HG03108 (cell line): Measurements from ENCODE around the gene FGGY.
"Not testable (repeated sequence)": the region's sequence is repeated elsewhere in the genome, so short reads cannot be mapped to it uniquely, and the experiment has no call there.

ENCODE experiments used
- ATAC-seq: cut with Tn5 transposase; IDR thresholded peaks from one replicate; pipeline ENCODE4 v1.9.1; 2021; ENCODE audit warnings: moderate library complexity; ENCODE audit not compliant: unreplicated experiment

Gene FGGY

DNA sequence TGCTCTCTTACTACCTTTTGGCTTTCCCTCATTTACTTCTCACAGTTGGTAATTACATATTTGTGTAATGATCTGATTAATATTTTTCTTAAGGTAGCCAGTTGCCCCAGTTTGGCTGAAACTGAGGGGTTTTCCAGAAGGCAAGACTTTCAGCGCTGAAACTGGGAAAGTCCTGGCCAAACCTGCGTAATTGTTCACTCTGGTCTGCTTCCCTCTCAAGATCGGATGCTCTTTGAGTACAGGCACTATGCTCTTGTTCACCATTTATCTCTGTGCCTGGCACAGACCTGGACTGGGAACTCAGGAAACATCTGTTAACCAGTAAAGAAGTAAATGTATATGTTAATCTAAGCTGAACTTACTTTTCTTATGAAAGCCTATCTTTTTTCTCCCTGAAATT is 308.3 kb downstream of the FGGY start:
- no peak for ATAC-seq

DNA sequence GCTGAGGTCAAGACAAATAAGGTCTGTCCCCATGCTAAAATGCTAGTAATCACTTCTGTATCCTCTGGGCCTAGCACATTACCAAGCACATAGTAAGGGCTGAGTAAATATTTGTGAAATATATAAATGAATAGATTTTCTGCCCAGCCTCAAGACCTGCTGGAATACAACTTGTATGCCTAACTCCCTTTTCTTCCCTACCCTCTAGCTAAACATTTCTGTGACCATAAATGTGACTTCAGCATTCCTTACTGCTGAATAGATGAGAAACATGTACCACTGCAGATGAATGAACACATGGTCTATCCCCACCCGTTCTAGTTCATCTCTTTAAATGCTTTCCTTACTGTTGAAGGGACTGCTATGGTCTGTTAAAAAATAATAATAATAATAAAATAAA is 308.9 kb downstream of the FGGY start:
- no peak for ATAC-seq

DNA sequence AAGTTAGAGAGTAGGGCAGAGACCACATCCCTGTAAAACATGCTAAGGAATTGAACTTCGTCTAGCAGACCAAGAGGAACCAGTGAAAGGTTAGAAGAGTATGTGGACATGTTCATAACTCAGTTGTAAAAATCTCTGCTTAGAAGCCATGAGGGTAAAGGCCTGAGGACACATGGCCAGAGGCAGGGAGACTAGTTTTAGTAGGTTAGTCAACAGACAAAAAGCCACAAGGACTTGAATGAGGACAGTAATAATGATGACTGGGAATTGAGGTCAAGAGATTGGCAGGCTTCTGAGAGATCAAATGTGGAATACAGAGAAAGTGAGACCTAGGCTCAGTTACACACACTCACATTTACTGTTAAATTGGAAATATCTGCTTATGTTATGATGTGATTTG is 312.4 kb downstream of the FGGY start:
- ATAC-seq = no peak

DNA sequence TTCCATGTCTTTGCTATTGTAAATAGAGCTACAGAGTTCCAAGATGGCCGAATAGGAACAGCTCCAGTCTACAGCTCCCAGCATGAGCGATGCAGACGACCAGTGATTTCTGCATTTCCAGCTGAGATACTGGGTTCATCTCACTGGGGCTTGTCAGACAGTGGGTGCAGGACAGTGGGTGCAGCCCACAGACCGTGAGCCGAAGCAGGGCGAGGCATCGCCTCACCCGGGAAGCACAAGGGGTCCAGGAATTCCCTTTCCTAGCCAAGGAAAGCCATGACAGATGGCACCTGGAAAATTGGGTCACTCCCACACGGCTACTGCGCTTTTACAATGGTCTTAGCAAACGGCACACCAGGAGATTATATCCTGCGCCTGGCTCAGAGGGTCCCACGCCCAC is 313.6 kb downstream of the FGGY start:
- not testable (repeated sequence) for ATAC-seq

DNA sequence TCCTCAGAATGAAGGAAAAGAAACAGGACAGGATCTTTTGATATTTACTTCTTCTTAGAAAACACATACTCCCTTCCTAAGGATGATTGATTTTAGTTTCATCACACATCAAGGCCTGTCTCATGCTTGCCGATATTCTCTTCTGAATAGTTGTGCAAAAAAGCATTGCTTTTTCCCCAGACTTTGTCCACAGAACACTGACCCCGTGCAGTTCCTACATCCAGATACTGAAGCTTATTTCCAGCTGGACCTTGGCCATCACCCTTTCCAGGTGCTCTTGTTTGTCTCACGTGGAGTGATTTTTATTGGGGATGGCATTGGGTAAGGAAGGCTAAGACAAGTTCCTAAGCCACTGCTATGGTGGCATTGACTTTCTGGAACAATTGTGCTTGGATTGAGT is 320.5 kb downstream of the FGGY start:
- ATAC-seq = no peak

DNA sequence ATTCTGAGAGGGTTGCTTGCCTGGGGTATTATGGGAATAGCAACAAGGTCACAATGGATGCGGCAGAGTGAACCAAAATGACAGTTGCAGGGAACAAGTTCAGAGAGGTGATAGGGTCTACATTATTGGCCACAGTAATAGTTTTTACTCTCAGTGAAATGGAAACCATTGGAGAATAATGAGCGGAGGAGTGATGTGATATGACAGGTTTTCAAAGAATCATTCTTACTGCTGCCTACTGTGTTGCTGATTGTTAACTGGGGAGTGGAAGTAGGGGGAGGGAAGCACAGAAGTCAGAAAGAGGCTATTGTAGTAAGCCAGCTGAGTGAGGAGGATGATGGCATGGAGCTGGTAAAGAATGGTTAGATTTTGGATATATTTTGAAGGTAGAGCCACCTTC is 322.7 kb downstream of the FGGY start:
- no peak for ATAC-seq

DNA sequence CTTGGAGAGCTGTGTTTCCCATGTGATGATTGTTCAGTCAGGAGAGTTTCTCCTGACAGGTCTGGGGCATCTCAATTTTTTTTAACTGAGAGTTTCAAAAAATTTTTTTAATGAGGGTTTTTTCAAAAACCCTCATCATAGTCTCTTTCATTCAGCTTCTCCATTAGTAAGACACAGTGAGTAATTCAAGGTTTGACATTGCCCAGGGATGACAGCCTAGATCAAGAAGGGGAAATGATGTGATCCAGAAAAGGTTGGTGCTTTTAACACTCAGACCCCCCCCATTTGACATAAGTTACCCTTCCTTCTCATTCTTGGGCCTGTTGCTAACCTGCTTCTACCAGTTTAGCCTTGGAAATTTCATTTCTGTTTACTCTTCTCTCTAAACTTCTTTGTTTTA is 328.5 kb downstream of the FGGY start:
- no peak for ATAC-seq

DNA sequence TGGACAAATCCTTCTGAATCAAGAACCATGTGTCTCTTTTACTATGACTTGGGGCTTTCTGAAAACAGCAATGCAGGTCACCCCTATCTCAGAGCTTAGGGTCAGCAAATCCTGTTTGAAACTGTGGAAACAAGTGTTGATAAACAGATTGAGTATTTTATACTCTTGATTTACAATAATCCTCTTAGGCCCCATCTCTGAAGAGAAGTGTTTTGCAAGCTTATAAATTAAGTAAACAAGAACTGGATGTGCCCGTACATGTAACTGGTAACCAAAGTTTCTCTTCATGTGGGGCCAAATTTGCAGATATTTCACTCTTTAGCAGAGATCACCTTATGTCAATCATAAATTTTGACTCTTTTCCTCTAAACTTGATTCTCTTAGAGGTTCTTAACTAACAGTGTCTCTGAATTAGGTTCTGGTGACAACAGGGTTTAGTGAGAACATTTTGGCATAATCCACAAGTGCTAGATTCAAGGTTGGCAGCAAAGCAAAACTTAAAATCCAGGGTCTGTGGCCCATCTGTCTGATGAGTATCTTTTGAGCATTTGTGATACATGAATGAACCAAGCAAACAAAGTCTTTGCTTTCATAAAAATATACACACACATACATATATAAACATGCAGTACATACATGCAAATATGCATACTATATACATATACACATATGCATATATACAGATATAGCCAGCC is 334.8 kb downstream of the FGGY start:
- ATAC-seq = no peak

DNA sequence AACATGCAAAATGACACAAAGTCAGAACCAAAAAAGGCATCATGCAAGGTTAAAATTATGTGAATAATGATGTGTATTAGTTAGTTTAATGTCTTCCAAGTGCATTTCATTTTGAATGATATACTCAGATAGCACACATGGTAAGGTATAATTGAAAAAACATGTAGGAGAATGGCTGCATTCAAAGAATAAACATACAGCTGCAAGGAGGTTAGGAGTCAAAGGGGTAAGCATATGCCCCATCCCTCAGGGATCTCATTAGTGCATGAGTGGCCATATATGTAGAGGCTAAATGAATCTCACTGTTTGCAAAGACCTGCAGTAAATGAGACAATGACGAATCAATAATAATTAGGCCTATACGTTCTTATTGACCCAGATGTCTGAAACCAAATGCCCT is 338.2 kb downstream of the FGGY start:
- no peak for ATAC-seq

DNA sequence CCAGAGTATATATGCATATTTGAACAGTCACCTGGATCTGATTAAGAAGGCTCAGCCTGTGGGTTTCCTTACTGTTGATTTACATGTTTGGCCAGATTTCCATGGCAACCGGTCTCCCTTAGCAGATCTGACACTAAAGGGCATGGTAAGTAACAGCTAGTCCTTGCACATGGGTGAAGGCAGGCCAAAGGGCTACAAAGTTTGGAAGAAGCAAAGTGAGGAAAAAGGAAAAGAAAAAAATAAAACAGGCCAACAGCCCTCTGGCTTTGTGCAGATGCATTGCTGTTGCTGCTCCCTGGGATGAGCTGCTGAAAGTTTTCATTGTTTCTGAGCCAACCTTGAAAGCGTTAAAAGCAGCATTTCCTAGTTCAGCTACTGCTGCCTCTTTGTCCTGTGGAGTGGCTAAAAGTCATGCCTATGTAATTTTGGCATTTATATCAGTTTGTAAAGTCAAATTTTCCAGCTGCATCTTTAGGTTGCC is 341.4 kb downstream of the FGGY start:
- no peak for ATAC-seq

DNA sequence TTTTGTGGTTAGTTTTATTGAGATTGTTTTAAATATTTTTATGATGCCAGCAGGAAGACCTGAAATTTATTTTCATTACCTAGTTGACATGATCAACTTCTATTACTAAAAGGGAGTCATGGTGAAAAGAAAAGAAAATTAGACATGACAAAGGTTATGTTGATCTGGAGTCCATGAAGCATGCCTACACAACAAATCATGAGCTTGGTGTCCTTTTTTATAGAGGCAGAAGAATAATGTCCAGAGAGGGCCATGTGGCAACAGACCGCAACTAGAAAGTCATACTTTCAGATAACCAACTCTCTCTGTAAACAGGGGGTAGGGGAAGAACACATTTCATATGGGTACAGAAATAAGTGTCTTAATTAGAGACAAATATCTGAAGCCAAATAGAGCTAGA is 342.4 kb downstream of the FGGY start:
- no peak for ATAC-seq

DNA sequence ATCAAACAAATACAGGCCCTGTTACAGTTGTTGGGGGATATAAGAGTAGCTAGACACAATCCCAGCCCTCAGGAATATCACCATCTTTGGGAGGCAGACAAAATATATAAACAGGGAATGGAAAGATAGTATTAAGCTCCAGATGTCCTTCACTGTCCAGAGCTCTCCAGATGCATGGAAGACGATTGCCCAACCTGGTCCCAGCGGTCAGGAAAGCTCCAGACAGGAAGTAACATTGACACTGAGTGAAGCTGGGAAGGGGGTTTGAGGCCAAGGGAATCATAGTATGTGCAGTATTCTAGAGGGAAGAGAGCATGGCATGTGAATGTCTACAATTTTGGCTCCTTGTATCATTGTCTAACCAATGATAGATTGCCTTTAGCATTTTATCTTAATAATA is 344.0 kb downstream of the FGGY start:
- ATAC-seq = no peak

DNA sequence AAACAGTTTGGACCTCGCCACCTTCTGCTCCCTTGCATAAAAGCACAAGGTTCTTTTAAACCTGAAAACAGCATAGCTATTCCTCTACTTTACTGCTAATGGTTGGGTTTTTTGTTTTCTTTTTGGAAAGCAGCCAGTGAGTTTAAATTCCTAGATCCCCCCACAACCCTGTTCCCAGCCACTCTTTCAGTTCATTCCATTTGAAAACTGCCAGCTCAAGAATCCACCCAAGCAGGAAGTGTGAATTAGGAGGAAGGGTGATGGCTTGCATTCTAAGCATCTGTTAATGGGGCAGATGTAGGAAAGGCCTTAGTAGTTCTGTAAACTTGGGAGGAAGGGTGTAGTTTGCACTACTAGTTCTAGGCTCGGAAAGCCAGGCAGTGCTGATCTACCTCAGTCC is 344.9 kb downstream of the FGGY start:
- no peak for ATAC-seq

DNA sequence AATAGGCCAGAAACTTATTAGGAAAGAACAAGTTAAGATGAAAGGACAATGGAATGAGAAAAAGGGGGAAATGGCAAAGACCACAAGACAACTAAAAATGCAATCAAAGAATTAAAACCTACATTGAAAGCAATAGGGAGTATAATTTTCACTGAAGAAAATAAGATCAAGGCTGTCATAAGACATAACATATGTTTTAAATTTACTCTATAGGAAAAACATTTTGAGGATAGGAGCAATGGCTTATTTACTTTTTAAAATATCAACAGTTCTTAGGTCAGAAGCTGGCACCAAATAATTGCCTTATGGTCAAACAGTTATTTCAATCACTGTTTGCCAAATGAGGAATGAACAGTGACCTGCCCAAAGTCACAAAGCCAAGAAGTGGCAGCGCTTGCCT is 346.6 kb downstream of the FGGY start:
- no peak for ATAC-seq

DNA sequence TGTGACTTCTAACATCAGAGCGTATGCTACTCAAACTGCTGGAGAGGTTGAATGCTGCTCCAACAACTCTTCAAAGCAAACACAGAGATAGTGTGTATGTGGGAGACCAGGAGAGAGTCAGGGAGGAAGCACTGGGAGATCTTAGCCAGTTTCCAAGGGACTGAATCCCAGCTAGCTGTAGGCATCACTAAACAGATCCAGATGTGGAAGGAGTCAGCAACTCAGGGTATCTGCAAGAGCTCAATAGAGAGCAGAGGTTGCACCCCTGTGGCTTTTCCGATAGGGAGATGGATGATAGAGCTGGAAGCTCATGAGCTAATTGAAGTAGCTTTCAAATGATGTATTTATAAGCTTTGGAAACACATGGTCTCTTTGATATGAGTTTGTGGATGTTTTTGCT is 349.0 kb downstream of the FGGY start:
- no peak for ATAC-seq

DNA sequence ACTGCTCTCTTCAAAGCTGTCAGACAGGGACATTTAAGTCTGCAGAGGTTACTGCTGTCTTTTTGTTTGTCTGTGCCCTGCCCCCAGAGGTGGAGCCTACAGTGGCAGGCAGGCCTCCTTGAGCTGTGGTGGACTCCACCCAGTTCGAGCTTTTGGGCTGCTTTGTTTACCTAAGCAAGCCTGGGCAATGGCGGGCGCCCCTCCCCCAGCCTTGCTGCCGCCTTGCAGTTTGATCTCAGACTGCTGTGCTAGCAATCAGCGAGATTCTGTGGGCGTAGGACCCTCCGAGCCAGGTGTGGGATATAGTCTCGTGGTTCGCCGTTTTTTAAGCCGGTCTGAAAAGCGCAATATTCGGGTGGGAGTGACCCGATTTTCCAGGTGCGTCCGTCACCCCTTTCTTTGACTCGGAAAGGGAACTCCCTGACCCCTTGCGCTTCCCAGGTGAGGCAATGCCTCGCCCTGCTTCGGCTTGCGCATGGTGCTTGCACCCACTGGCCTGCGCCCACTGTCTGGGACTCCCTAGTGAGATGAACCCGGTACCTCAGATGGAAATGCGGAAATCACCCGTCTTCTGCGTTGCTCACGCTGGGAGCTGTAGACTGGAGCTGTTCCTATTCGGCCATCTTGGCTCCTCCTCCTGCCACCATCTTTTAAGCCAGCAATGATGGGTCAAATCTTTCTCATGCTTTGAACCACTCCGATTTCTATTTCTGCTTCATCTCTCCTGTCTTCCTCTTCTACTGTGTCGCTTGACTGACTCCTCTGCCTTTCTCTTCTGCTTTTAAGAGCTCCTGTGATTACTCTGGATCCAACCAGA is 356.5 kb downstream of the FGGY start:
- not testable (repeated sequence) for ATAC-seq

DNA sequence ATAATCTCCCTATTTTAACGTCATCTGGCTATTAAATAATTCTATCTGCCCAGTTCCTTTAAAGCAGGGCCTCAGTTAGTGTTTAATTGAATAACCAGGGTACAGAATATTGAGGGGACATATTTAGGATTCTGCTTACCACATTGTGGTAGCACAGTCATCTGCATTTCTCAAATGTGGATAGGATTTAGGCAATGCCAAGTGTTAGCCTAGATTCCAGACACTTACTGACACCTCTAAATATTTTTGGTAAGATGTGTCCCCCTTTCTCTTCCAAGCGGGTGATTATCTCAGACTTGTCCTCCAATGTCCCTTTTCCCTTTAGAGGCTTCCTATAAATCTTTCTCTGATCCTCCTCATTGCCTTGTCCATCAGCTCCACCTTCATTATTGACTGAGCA is 357.1 kb downstream of the FGGY start:
- no peak for ATAC-seq

DNA sequence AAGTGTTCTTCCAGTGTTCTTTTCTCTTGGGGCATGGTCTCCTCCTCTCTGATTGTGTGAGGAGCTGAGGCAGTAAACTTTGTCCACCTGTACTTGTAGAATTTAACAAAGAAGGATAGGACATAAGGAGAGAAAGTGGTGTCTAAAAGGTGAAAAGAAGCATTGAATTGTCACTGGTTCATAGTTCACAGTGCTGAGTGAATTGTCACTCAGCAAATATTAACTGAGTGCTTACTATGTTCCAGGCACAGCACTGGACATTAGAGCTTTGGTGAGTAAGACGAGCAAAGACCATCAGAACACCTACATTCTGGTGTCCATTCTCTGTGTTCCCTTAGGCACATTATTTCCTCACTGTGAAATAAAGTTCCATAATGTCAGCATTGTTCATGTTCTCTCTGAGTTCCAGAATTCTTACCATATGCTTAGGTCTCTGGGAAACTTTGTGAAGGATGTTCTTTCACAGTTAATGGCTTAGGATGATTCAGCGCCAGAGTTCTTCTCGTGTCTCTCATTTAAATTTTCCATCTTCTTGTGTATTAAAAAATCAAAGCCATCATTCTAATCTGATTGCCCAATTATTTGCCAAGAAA is 361.1 kb downstream of the FGGY start:
- no peak for ATAC-seq

DNA sequence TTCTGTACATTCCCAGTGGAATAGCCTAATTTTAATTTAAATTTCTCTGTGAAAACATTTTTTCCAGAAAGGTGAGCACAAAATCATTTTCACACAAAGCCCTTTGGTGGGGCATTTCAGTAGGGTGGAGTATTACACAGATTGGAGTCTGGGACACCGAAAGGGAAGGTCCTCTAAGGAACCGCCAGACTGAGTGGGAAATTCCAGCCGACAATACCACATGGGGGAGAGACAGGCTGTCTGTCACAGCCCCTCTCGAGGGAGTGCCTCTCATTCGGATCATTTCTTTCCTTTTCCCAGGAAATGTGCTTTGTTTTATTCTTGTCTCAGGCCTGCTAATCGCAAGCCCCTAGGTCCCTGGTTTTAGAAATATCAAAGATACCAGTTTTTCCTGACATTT is 367.3 kb downstream of the FGGY start:
- no peak for ATAC-seq

DNA sequence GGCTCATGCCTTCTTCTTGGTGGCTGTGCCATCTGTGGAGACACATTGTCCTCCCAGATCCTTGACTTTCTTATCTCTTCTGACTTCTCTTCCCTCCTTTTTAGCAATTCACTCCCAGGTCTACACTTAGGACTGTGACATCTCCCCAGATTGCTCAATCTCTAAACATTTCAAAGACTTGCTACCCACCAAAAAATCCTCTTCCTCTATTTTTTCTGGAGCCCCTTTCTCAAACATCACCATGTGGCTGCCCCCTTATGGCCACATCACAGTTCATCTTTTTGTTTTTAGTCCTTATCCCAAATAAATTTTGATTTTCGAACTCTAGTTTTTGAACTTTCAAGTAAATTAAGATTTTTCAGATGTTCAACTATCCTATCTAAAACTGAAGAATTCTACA is 369.2 kb downstream of the FGGY start:
- ATAC-seq = no peak

DNA sequence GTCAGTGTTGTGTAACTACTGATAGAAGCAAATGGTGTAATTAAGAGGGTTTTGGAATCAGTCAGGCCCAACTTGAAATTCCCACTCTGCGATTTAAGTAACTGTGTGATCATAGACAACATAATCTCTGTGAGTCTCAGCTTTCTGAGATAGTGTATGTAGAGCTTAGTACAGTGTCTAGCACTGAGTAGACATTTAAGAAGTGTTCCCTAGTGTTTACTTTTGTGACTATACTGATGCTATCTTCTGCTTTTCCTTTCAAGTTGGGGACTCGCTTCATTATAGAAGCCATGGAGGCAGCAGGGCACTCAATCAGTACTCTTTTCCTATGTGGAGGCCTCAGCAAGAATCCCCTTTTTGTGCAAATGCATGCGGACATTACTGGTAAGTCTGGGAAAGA is 370.1 kb downstream of the FGGY start:
- ATAC-seq = no peak

DNA sequence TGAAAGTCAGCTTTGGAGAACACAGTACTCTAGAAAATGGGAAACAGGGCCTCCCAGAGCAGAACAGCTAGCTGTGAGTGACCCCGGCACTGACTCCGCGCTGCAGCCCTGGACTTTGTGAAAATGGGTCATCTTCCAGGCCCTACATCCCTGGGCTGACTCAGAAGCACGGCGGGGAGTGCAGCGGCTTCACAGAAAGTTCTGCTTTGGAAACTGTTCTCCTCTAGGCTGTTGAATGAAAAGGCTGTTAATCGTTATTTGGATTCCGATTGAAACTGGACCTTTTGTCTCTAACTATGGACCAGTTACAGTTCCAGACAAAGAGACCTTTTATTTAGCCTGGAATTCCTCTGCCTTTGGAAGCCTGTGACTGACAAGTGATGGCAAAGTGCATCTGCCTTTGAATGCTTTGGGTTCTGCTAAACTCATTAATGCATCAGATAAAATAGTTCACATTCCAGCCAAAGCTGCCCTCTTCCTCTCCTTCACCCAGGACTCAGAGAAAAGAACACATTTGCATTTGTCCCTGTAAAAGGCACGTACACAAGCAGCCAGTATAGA is 372.9 kb downstream of the FGGY start:
- ATAC-seq = no peak
